Measurements from ENCODE around the gene NCF1. TPM values are rescaled to one million over a fixed set of nuclear protein-coding genes. Genes with fewer than 3 reads are reported as not detected.
A peak's percentile ranks its signal among the peaks of the same experiment; 100 is the strongest.
"Not testable (repeated sequence)": the region's sequence is repeated elsewhere in the genome, so short reads cannot be mapped to it uniquely, and the experiment has no call there.

NCF1 gene
- total RNA-seq, 4 donors from 2014 or later: not detected

DNA sequence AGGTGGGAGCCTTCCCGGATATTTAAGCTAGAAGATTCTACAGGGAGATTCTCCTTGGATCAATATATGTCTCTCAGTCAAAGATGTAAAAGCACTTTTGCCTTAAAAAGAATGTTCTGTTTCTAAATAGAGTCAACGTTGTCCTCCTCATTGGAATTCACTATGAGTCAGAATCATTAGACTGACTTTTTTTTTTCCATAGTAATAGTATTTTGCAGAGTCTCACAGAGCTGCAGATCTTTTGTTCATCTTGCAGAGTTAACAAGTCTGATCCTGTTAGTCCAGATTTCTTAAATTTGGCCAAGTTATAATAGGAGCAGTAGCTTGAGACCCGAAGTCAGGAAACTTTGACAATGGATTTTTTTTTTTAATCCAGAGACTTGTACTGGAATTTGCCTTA, 14.8 kb upstream of the NCF1 start:
- not testable (repeated sequence) for H3K27ac ChIP-seq

GRCh38 chr7:74765205-74765918, 8.4 kb upstream of the NCF1 start:
- not testable (repeated sequence) for DNase-seq (ENCODE audit: low spot score in 2 of 2); H3K4me3 ChIP-seq; H3K9me3 ChIP-seq; H3K27ac ChIP-seq; H3K27me3 ChIP-seq; H3K4me1 ChIP-seq; H3K36me3 ChIP-seq
- no CpG with 5 or more reads among the region's 17 CpGs for WGBS

More for the DNA sequence above, 14.8 kb upstream of the NCF1 start:
- H3K9me3 ChIP-seq; DNase-seq (ENCODE audit: low spot score in 2 of 2); H3K36me3 ChIP-seq; H3K4me1 ChIP-seq; H3K27me3 ChIP-seq; H3K4me3 ChIP-seq: not testable (repeated sequence)
- WGBS: no CpG with 5 or more reads among the region's 3 CpGs

DNA sequence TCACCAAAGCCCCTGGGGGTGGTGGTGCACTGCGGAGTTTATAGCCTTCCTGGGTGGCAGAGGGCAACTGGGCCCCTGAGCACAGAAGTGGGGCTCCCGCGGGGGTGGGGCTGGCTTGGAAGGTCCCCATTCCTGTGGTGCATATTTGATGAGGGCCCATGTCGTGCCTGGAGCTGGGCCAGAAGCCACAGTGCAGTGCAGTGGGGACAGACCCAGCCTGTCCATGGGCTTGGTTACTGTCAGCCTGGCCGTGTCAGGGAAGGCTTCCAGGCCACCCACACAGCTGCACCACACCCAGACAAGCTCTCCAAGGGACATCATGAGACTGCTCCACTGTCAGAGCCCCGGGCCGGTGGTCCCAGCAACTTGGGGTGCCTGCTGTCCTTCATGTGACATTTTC, 7.3 kb upstream of the NCF1 start:
- not testable (repeated sequence) for H3K4me3 ChIP-seq; H3K9me3 ChIP-seq; H3K4me1 ChIP-seq; H3K27ac ChIP-seq; H3K36me3 ChIP-seq; H3K27me3 ChIP-seq; DNase-seq (ENCODE audit: low spot score in 2 of 2)
- no CpG with 5 or more reads among the region's 7 CpGs for WGBS

DNA sequence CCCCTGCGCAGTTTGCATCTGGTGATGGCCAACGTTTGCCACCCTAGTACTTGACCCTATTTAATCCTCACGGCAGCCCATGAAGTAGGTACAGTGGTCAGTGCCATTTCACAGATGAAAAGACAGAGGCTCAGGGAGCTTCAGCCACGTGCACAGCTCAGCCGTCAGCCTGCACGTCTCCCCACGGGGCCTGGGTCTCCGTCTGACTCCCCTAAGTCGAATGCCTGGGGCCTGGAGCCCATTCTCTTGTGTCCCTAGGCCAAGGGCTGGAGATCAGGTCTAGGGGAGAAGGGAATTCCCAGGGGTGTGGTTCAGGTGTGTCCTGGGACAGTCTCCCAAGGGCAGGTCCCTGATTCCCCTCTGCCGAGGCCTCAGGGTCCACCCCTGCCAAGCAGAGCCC, 6.8 kb upstream of the NCF1 start:
- H3K36me3 ChIP-seq, H3K9me3 ChIP-seq, H3K4me3 ChIP-seq, H3K27ac ChIP-seq, H3K27me3 ChIP-seq, H3K4me1 ChIP-seq: not testable (repeated sequence)
- no CpG with 5 or more reads among the region's 10 CpGs for WGBS
- DNase-seq (ENCODE audit: low spot score in 2 of 2): peak in 1 of 2 donors; percentile 24

DNA sequence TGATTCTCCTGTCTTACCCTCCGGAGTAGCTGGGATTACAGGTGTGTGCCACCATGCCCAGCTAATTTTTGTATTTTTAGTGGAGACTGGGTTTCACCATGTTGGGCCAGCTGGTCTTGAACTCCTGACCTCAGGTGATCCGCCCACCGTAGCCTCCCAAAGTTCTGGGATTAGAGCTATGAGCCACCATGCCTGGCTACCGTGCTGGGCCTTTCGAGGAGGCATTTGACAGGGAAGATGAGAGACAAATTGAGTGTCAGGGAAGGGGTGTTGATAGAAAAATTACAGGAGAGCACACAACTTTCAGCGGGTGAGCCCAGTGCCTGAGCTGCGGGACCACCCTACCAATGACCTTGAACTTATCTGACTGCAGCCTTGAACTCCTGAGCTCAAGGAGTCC, 3.7 kb upstream of the NCF1 start:
- H3K9me3 ChIP-seq, H3K27ac ChIP-seq, H3K27me3 ChIP-seq, H3K36me3 ChIP-seq, H3K4me1 ChIP-seq, H3K4me3 ChIP-seq: not testable (repeated sequence)
- WGBS: 92% methylated on average over 2 of the region's 7 CpGs
- DNase-seq (ENCODE audit: low spot score in 2 of 2): peak in 1 of 2 donors; percentile 52

DNA sequence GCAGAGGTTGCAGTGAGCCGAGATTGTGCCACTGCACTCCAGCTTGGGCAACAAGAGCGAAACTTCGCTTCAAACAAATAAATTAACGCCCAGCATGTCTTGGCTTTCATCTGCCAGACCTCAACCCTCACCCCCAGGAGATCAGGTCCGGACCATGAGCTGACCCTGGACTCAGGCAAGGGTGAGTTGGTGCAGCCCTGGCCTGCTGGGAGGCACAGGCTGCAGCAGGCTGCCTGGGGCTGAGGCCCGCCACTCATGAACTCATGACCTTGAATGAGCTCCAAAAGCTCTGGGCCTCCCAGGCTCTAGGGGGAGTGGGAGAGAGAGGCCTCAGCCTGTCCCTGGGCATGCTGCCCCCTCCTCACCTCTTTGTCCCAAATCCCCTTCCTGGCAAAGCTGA, 1.7 kb upstream of the NCF1 start:
- H3K27me3 ChIP-seq, H3K36me3 ChIP-seq, H3K9me3 ChIP-seq, H3K4me1 ChIP-seq, H3K4me3 ChIP-seq, H3K27ac ChIP-seq: not testable (repeated sequence)
- WGBS: no CpG with 5 or more reads among the region's 6 CpGs
- DNase-seq (ENCODE audit: low spot score in 2 of 2): peak; percentile 40 to 77

- H3K9me3 ChIP-seq; H3K4me1 ChIP-seq; H3K4me3 ChIP-seq; H3K27ac ChIP-seq; DNase-seq (ENCODE audit: low spot score in 2 of 2); H3K27me3 ChIP-seq; H3K36me3 ChIP-seq: not testable (repeated sequence)
- whole genome bisulfite sequencing: no CpG with 5 or more reads among the region's 6 CpGs
These were observed 1.3 kb downstream of the NCF1 start for GRCh38 chr7:74775111-74775510.

DNA sequence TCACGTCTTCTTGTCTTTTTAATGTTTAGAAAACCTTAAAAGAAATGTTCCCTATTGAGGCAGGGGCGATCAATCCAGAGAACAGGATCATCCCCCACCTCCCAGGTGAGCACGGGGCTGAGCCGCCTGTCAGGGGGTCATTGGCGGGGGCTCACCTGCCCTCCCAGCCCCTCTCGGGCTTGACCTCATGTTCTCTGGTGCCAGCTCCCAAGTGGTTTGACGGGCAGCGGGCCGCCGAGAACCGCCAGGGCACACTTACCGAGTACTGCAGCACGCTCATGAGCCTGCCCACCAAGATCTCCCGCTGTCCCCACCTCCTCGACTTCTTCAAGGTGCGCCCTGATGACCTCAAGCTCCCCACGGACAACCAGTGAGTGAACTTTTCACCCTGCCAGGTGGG, 5.2 kb downstream of the NCF1 start:
- no CpG with 5 or more reads among the region's 17 CpGs for WGBS
- not testable (repeated sequence) for H3K4me3 ChIP-seq; H3K9me3 ChIP-seq; H3K27me3 ChIP-seq; H3K4me1 ChIP-seq; DNase-seq (ENCODE audit: low spot score in 2 of 2); H3K36me3 ChIP-seq; H3K27ac ChIP-seq

DNA sequence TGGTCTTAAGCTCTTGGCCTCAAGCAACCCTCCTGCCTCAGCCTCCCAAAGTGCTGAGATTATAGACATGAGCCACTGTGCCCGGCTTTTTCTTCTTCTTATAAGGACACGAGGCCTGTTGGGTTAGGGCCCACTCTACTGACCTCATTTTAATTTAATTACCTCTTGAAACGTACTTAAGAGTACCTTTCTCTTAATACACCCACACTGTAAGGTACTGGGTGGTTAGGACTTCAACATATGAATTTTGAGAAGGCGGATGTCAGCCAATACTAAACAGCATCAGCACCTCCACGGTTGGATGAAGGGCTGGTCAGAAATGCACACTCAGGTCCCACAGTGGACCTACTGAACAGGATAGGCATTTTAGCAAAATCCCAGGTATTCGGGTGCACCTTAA, 7.9 kb downstream of the NCF1 start:
- DNase-seq (ENCODE audit: low spot score in 2 of 2); H3K4me1 ChIP-seq: not testable (repeated sequence)

GRCh38 chr7:74783595-74783994, 9.8 kb downstream of the NCF1 start:
- not testable (repeated sequence) for DNase-seq (ENCODE audit: low spot score in 2 of 2); H3K36me3 ChIP-seq; H3K4me3 ChIP-seq; H3K9me3 ChIP-seq; H3K27me3 ChIP-seq; H3K4me1 ChIP-seq; H3K27ac ChIP-seq
- no CpG with 5 or more reads among the region's 5 CpGs for WGBS

More for the DNA sequence above, 7.9 kb downstream of the NCF1 start:
- H3K27me3 ChIP-seq, H3K36me3 ChIP-seq, H3K4me3 ChIP-seq, H3K9me3 ChIP-seq, H3K27ac ChIP-seq: not testable (repeated sequence)
- no CpG with 5 or more reads among the region's 6 CpGs for WGBS

DNA sequence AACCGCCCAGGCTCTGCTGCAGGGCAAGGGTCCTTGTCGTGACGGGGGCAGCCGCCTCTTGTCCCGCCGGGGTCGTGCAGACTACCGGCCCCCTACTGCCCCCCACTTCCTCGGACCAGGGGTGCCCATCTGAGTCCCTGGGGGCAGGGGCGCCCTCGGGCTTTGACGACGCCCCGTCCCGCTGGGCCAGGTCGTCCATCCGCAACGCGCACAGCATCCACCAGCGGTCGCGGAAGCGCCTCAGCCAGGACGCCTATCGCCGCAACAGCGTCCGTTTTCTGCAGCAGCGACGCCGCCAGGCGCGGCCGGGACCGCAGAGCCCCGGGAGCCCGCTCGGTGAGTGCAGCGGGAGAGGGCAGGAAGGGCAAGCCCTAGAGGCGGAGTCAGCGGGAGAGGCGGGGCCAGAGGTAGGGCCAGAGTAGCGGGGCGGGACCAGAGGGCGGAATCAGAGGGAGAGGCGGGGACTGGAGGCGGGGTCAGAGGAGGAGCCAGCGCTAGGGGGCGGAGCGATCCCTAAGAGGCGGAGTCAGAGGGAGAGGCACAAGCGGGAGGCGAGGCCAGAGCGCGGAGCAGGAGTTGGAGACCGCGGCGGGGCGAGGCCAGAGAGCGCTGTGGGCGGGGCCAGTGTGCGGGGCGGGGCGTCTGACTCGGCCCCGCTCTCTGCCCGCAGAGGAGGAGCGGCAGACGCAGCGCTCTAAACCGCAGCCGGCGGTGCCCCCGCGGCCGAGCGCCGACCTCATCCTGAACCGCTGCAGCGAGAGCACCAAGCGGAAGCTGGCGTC, 14.7 kb downstream of the NCF1 start:
- H3K4me1 ChIP-seq, H3K27ac ChIP-seq, H3K36me3 ChIP-seq, H3K9me3 ChIP-seq, H3K27me3 ChIP-seq: not testable (repeated sequence)
- H3K4me3 ChIP-seq: peak overlapping the region; percentile 40
- WGBS: under 1% methylated on average over 22 of the region's 82 CpGs
- peak; percentile 97 for DNase-seq (ENCODE audit: low spot score in 2 of 2)

- WGBS: no CpG with 5 or more reads among the region's 24 CpGs
- not testable (repeated sequence) for H3K4me1 ChIP-seq; DNase-seq (ENCODE audit: low spot score in 2 of 2); H3K9me3 ChIP-seq; H3K27me3 ChIP-seq; H3K27ac ChIP-seq; H3K4me3 ChIP-seq; H3K36me3 ChIP-seq
These were observed 15.5 kb downstream of the NCF1 start for GRCh38 chr7:74789200-74789736.

DNA sequence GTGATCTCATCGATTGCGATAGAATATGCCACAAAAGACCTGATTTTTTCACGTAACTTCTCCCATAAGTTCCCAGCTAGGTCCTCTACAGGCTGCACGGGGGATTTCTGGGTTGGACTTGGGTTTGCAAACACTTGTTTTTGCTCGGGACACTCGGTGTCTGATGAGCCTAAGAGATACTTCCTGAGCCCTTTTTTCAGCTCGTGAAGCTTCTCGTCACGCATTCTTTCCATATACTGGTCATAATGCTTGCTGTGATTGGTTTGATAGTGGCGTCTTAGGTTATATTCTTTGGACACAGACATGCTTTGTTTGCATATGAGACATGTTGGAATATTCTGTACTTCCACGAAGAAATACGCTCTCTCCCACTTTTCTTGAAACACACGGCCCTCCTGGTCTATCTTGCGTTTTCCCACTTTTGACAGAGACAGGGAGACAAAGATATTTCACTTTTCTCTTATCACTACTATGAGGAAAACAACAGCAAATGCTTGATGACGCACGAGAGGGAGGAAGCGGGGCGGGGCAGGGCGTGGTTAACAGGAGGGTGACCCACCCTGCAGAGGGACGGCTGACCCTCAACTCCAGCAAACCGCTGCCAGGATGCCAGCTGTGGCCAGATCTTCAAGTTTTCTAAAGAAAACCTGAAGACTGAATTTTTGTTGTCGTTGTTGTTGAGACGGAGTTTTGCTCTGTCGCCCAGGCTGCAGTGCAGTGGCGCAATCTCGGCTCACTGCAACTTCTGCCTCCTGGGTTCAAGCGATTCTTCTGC, 24.2 kb downstream of the NCF1 start:
- WGBS: no CpG with 5 or more reads among the region's 27 CpGs

DNA sequence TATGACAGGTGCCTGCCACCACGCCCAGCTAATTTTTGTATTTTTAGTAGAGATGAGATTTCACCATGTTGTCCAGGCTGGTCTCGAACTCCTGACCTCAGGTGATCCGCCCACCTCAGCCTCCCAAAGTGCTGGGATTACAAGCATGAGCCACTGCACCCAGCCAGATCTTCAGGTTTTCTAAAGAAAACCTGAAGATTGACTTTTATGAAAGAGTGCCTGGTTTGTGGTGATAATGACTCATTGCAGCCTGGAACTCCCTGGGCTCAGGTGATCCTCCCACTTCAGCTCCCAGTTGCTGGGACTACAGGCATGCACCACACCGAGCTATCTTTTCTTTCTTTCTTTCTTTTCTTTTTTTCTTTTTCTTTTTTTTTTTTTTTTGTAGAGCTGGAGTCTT, 24.8 kb downstream of the NCF1 start:
- not testable (repeated sequence) for DNase-seq (ENCODE audit: low spot score in 2 of 2); H3K36me3 ChIP-seq; H3K27me3 ChIP-seq; H3K4me1 ChIP-seq; H3K4me3 ChIP-seq; H3K27ac ChIP-seq; H3K9me3 ChIP-seq
- whole genome bisulfite sequencing: 50% methylated on average over 1 of the region's 4 CpGs

More for the DNA sequence above, 24.2 kb downstream of the NCF1 start:
- not testable (repeated sequence) for H3K4me1 ChIP-seq; DNase-seq (ENCODE audit: low spot score in 2 of 2); H3K27me3 ChIP-seq; H3K4me3 ChIP-seq; H3K9me3 ChIP-seq; H3K27ac ChIP-seq; H3K36me3 ChIP-seq
